HG02642 (cell line): ENCODE results near the gene POLR3GL.
"Not testable (repeated sequence)": the region's sequence is repeated elsewhere in the genome, so short reads cannot be mapped to it uniquely, and the experiment has no call there.

ENCODE experiments used
- ATAC-seq: cut with Tn5 transposase; IDR thresholded peaks from one replicate; pipeline ENCODE4 v1.9.1; 2021; ENCODE audit warnings: mild to moderate bottlenecking; ENCODE audit not compliant: unreplicated experiment, poor library complexity

Gene POLR3GL, protein sequence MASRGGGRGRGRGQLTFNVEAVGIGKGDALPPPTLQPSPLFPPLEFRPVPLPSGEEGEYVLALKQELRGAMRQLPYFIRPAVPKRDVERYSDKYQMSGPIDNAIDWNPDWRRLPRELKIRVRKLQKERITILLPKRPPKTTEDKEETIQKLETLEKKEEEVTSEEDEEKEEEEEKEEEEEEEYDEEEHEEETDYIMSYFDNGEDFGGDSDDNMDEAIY

DNA sequence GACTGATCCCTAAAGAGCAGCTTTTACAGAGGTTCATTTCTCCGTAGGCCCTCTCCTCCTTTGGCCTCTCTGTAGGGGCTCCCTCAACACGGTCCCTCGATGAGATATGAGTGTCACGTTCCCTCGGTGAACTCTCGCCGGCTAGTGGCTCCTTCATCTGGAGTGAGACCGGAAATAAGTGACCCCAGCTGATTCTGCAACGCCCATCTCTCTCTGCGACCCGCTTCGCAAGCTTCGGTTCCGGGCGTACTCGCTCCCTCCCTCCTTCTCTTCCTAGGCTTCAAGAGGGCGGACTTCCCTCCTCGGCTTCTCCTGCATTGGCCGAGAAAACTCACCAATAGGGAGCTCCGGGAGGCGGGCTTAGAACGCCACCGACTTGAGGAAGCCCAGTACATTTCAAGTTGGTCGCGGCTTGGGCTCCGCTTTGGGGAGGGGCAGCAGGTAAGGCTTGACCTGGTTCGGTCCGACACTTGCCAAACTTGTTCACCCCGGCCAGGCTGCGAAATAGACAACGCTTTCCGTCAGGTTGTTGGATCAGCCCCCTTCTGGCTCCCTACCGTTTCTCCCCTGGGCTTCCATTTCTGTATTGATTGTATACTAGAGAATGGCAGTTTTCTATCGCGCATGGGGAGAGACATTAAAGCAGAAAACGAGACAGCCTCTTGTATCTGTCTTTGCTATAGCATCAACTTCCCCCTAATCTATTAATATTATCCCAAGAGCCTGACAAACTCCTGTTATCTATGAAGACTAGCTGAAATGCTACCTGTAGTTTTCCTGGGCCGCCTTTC is at the start of gene POLR3GL, which contains the start of gene ANKRD34A:
TSS of gene POLR3GL (plus strand) at position 363 of the 791 bp plus-strand sequence. CDS start 10,176 bp downstream, outside the sequence.
TSS of gene ANKRD34A (minus strand) at position 248 of the 791 bp plus-strand sequence. CDS start 2,816 bp downstream, outside the sequence.
- peak; percentile 93 for ATAC-seq

DNA sequence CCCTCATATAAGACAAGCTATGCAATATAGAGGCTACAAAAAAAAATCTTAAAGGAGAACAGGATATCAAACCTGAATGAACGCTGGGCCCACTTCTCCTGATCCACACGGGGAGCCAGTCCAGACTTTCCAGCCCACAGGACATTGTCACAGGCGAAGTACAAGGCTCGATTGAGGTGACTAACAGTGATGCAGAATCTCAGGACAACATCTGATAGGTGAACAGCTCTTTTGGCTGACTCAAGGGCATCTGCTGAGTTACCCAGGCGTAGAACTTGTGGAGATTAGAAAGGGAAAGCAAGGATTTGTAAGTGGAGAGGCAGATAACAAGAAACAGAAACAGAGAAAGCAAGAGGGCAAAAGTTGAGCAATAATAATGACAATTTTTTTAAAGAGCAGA is 47.7 kb upstream of the POLR3GL start:
- no peak for ATAC-seq

- no peak for ATAC-seq
Measured at GRCh38 chr1:145917595-145917994, 46.9 kb upstream of the POLR3GL start.

DNA sequence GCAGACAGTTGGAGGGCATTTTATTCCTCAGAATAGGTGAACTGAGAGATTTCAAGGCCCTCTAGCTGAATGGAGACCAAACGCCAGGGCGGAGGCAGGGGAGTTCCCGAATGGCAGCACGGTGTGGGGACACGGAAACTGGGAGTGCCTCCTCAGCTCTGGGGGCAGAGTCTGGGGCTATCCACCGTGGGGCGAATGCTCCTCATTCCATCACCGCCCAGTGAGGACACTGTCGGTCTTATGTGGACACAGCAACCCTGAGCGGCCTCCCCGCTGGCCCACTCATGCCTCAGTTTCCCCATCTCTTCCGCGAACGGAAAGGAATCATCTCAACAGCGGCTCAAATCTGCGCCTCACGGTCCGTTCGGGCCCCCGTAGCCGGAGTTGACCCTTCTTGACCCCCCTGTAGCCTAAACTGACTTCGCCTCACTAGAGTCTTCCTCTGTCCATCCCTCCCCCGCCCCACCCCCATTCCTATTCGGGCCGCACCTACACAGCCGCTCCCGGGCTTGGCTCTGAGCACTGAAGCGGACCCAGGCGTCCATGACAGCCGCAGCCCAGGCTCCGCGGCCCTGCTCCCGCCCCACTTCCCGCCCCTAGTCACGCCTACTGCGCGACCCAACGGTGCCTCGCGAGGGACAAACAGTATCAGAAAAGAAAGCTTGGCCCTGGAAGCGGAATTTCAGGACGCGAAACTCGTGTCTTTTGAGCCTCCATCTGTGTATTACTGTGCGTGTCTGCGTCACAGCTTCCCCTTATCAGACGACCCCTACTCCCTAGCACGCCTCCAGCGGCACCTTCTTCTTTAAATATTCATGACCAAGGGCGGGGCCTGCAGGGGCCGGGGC is 46.1 kb upstream of the POLR3GL start, which contains the start of gene PEX11B:
TSS of gene PEX11B (minus strand) at position 574 of the 848 bp plus-strand sequence. CDS start at position 545, 29 bp downstream.
- ATAC-seq, result peak; percentile 92

DNA sequence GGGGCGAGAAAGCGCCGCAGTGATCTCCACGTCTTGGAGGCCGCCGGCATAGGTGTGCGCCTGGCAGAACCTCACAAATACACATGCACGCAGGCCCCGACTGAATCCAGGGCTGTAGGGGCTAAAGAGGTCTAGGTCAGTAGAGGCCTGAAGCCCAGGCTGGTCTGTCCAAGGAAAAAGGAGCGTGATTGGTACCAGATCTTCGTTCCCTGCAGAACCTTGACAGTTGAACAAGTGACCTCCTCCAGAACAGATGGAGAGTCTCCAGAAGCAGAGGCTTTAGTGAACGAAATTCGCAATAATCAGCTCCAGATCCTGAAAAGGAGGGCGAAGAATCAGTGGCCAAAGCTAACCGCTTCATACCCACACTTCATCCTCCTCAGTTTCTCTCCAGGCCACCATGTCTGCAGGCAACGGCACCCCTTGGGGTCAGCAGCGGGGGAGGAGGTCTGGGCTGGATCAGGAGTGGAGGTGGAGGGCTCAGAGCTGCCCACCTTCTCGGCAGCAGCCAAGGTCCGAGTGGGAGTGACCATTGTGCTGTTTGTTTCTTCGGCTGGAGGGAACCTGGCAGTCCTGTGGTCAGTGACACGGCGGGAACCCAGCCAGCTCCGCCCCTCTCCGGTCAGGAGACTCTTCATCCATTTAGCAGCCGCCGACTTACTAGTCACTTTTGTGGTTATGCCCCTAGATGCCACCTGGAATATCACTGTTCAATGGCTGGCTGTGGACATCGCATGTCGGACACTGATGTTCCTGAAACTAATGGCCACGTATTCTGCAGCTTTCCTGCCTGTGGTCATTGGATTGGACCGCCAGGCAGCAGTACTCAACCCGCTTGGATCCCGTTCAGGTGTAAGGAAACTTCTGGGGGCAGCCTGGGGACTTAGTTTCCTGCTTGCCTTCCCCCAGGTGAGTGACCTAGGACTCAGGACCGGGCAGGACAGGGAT is 45.2 kb upstream of the POLR3GL start:
- ATAC-seq, result peak; percentile 6

GRCh38 chr1:145920297-145920696 is 44.2 kb upstream of the POLR3GL start:
- ATAC-seq, result not testable (repeated sequence)

DNA sequence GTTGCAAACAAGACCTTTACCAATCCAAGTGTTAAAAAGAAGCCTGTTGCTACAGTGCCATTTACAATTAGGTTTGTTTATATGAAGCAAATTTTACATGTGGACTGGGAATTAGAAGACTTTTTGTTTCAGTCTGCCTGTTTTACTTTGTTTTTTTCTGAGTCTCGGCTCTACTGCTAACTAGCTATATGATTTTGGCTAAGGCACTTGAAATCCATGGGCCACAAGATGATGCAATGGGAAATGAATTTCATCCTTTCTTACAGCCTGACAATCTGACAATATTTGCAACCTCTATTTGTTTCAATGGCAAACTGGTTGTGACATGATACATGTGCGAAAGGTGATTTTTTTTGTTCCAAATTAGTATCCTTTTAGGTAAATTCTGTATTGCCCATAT is 42.2 kb upstream of the POLR3GL start:
- ATAC-seq, result no peak

DNA sequence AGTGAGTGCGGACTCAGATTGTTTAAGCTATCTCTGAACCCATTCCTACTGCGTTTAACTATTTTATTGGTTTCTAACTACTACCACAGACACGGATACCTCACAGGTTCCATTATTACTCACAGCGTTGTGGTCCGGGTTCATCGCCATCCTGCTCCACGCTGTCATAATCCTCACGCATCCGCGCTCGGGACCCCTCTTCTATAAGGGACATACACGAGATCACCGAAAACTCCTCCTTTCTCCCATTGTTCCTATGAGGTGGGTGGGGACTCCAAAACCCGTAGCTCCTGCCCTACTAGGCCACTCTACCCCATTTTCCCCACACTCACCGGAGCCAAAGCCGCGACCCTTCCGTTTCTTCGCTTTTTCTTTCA is 37.8 kb upstream of the POLR3GL start:
- ATAC-seq, result no peak

- peak; percentile 98 for ATAC-seq
Measured at GRCh38 chr1:145927063-145927886, 37.2 kb upstream of the POLR3GL start, which contains the start of gene RBM8A. RBM8A (minus strand) TSS chr1:145927484; CDS start chr1:145927426, 58 bp downstream.

DNA sequence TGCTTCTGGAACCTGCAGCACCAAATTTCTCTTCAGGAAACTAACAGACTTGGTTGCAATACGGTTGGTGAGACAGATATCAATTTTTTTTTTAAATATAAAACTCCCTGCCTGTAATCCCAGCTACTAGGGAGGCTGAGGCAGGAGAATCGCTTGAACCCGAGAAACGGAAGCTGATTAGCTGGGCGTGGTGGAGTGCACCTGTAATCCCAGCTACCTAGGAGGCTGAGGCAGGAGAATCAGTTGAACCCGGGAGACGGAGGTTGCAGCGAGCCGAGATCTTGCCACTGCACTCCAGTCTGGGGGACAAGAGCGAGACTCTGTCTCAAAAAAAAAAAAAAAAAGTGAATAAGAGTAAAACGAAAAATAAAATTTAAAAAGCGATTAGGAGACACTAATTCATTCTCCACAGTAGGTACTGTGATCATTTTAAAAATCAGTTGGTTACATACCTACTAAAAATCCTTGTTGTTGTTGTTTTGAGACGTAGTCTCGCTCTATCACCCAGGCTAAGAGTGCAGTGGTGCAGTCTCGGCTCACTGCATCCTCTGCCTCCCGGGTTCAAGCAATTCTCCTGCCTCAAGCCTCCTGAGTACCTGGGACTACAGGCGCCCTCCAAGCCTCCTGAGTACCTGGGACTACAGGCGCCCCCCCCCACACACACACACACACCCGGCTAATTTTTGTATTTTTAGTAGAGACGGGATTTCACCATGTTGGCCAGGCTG is 36.4 kb upstream of the POLR3GL start:
- ATAC-seq, result no peak

DNA sequence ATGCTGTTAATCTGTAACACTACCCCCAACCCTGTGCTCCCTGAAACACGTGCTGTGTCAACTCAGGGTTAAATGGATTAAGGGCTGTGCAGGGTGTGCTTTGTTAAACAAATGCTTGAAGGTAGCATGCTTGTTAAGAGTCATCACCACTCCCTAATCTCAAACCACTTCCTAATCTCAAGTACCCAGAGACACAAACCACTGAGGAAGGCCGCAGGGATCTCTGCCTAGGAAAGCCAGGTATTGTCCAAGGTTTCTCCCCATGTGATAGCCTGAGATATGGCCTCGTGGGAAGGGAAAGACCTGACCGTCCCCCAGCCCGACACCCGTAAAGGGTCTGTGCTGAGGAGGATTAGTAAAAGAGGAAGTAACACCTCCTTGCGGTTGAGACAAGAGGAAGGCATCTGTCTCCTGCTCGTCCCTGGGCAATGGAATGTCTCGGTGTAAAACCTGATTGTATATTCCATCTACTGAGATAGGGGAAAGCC is 31.9 kb upstream of the POLR3GL start:
- ATAC-seq, result not testable (repeated sequence)

DNA sequence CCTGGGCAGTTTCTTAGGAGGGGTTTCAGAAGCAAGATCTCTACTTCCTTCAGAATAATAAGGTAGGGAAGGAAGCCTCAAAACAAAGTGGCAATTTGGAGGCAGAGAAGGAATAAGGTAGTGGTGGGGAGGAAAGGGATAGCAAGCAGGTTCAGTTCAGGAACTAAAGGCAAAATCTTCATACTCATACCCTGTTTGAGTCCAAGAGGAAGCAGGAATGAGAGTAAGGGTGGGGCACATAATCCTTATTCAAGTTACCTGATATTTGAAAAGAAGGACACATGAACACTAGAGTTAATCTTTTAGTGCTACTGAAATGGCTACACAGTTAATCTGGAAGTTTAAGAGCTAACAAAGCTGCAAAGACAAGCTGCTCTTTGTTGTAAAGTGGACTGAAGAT is 28.8 kb upstream of the POLR3GL start:
- no peak for ATAC-seq

DNA sequence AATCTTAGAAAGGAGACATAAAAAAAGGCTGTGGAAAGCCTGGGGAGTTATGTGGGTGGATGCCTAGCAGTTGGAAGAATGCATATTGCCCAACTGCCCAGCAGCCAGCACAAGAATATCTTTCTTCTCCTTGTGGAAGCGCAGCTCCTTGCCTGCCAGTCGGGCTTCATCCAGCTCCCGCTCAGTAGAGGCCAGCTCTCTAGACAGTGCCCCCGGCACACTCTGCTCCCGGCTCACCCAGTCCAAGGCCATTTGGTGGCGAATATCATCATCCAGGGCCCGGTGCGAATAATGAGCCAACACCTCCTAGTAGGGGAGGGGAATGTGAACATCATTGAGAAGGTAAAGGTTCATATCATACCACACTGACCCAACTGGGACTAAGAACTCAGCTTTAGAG is 28.2 kb upstream of the POLR3GL start:
- no peak for ATAC-seq

DNA sequence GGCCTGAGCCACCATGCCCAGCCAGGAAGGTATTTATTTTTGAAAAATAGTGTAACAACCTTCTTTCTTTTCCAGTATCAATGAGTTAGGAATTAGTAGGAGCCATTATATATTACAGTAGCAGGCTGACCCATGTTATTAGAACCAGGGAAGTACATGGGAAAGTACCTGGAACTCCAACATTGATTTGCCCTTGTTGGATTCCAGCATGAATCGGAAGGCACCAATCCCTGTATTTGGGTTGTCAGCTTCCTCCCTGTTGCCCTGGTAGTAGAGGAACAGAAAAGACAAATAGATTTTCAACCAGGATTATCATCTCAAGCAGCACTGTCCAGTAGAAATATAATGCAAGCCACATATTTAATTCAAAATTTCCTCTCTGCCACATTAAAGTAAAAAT is 27.1 kb upstream of the POLR3GL start:
- ATAC-seq, result no peak

- ATAC-seq, result no peak
Measured at GRCh38 chr1:145942405-145942804, 22.1 kb upstream of the POLR3GL start.

- ATAC-seq, result no peak
Measured at GRCh38 chr1:145942871-145943270, 21.6 kb upstream of the POLR3GL start.

GRCh38 chr1:145944532-145944931 is 20.0 kb upstream of the POLR3GL start:
- ATAC-seq, result no peak

DNA sequence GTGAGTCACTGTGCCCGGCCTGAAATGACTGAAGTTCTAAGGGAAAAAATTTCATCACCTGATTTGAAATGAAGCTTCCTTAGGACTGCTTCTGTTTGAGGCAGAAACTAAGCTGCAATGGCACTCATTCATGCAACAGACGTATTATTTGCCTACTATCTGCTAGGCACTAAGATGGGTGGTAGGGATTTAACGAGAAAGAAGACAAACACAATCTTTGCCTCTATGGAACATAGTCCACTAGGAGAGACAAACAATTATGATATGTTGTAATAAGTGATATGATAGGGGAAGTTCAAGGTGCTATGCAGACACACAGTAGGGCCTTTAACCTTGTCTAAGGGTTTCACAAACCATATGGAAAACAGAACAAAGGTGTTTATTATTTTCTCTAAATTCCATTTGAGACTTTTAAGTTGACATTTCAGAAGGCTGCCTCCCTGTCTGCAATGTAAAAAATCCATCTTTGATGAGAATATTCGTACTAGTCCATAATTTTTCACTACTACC is 18.0 kb upstream of the POLR3GL start:
- no peak for ATAC-seq
